NOMO-1 (cell line): Measurements from ENCODE around the gene SERPINB4.

Experiments used
- DNase-seq, 2 experiments: peaks; one replicate each; lab custom pipeline; 2025; ENCODE audit not compliant: unreplicated experiment in 2 of 2; lab: John Stamatoyannopoulos, UW

The SERPINB4 gene

DNA sequence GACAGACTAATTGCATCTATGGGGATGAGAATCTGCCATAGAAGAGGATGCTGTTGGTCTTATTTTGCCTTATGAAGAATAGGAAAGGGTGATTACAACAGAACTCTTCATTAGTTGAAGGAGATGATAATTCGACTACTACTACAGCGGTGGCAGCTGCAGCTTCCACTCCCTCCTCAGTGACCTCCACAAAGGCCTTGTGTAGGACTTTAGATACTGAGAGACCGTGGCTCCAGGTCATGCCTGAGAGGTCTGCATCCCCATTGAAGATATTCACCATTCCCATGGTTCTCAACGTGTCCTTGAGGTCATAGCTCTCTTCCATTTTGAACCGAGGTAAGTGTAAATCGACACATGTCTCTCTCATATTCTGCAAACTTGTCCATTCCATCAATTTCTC lies 6.4 kb downstream of the SERPINB4 start:
- DNase-seq = no peak

DNA sequence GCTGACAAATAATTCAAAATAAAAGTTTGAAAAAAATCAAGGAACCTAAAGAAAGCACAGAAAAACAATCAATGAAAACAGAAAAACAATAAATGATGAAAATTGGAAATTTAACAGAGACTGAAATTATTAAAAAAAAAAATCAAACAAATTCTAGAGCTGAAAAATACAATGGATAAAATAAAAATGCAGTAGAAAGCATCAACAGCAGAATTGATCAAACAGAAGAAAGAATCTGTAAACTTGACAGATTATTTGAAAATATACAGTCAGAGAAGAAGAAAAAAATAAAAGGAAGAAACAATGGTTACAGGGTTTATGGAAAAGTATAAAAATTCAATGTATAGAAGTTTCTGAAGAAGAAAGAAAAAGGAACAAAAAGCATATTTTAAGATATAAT lies 16.2 kb downstream of the SERPINB4 start:
- no peak for DNase-seq

DNA sequence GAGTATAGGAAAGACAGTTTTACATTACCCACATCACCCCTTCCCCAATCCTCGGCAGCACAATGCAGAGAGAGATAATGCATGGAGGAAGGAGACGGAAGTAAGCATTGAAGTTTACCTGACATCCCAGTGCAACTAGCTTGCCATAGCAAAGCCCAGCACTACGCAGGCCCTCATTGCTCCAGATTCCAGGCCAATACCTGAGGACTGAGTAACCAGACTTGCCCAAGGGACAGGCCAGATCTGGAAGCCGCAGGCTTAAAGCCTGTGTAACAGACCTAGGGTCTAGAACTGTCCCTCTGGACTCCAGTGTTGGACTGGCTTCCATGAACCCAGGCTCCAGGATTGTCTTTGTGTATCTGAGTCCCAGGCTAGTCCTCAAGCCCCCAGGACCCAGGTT lies 17.6 kb downstream of the SERPINB4 start:
- no peak for DNase-seq

GRCh38 chr18:63624863-63625262 lies 19.2 kb downstream of the SERPINB4 start:
- no peak for DNase-seq

- DNase-seq = no peak
Observed at GRCh38 chr18:63619661-63620060, 24.4 kb downstream of the SERPINB4 start.

- no peak for DNase-seq
Observed at GRCh38 chr18:63617915-63618234, 26.2 kb downstream of the SERPINB4 start.

DNA sequence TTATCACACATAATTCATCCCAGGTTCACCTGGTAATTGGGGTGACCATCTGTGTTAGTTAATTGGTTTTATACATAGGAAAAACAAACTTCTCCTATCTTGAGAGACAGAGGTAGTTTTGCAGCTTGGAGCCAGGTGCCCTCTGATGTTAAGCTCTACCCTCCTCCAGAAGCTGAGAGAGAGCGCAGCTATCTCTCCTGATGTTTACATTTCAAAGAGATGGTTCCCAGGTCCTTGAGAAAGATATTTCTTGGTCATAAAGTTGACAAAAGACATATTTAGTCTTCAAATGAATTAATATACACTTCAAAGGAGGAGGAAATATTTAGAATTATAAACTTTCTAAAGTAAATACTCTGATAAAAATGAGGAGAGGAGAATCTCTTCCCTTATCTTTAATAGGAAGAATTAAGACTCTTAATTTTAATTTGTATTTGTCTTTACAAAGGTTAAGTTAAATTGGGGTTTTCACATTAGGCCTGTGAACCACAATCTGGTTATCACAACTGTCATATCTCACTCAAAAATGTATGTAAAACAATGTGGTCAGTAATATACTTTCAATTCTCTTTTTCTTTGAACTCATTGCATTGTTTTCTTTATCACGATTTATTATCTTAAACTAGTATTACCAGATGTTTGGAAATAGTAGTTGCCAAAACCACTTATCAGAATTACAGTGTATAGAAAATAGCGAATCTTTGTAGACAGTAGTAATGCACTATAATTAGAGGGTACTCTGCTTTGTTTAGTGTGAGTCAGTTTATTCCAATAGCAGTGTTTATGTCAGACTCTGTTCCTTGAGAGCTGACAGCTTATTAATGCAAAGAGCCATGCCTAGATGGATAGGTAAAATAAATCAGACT lies 26.8 kb downstream of the SERPINB4 start:
- DNase-seq = peak in 1 of 2 experiments; percentile 66

GRCh38 chr18:63613420-63613819 lies 30.6 kb downstream of the SERPINB4 start:
- no peak for DNase-seq

DNA sequence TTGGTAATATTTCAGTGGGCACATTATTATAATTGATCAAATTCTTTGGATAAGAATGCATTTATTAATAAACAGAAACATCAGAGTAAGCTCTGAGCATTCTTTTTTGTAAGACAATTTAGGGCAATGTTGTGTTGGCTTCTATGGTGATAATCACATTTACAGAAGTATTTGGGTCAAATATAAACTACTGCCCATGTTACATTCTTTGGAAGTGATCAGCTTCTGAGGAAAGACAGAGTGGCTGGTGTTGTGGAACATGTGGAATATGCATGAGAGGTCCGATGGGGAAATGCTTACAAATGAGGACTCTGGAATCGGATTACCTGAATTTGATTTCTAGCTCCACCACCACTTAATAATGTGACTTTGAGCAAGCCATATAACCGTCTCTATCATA lies 37.5 kb downstream of the SERPINB4 start:
- DNase-seq = no peak

DNA sequence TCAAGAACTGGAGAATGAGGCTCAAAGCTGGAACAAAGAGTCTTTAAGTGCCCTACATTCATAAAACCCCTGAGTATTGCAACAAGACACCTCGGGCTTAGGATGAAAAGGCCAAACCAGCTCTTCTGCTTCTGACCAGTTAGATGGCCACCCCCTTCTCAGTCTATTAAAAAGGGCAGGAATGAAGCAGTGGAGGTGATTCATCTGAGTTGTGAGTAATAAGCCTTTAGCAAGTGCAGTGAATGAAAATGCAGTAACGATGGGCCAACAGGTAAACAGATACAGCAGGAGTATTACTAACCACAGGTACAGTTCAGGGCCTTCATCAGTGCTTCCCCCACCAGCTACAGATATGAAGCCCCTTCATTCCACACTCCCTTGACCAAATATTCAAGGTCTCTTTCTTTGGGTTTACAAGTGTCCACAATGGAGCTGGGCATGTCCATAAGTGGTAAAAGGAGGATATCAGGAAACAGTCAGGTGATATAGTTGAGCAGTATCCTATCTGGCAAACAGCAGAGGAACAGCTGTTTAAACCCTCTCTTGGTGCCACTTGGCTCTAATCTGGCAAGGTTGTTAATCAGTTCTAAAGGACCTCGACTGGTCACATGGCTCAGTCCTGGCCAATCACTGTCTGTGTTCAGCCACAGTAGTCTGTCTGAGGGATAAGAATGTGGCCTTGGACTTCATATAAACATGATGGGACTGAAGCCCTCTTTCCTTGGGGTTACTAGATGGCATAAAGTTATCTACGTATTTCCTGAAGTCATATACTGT lies 39.1 kb downstream of the SERPINB4 start:
- no peak for DNase-seq

DNA sequence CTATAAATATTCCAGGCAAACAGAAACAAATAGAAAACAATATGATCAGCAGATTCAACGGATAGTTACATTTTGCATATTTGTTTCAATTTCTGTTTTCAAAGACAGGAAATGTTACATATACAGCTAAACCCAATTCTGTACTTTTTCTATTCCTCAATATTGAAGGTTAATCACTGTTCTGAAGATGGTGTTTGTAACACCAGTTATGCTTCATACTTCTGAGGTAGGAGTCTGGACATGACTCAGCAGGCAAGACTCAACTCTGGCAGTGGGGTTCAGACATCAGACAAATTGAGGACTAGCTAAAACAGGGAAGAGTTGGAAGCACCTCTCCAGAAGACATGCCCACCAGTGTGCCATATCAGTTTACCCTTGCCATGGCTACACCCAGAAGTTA lies 40.3 kb downstream of the SERPINB4 start:
- no peak for DNase-seq

DNA sequence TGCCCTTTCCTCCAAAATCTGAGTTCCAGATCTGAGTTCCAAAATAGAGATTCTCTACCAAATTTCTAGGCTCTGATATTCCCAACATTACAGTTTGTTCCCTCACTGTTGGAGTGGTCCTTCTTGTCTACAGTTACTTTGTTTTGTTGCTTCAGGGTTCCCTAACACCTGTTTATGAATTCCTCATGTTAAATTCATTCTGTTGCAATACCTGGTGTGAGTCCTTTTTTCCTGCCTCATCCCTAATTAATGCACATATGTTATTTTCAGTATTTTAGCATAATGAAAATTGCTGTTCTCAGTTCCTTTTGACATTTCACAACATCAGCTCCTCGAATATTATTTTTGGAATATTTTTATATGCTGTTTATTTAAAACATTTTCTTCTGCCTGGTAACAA lies 40.7 kb downstream of the SERPINB4 start:
- no peak for DNase-seq

DNA sequence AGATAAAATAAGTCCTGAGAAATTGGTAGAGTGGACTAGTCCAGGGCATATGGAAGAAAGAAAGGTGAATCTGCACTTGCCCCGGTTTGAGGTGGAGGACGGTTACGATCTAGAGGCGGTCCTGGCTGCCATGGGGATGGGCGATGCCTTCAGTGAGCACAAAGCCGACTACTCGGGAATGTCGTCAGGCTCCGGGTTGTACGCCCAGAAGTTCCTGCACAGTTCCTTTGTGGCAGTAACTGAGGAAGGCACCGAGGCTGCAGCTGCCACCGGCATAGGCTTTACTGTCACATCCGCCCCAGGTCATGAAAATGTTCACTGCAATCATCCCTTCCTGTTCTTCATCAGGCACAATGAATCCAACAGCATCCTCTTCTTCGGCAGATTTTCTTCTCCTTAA lies 47.1 kb downstream of the SERPINB4 start:
- no peak for DNase-seq

- DNase-seq = no peak
Observed at GRCh38 chr18:63592471-63592870, 51.6 kb downstream of the SERPINB4 start.

DNA sequence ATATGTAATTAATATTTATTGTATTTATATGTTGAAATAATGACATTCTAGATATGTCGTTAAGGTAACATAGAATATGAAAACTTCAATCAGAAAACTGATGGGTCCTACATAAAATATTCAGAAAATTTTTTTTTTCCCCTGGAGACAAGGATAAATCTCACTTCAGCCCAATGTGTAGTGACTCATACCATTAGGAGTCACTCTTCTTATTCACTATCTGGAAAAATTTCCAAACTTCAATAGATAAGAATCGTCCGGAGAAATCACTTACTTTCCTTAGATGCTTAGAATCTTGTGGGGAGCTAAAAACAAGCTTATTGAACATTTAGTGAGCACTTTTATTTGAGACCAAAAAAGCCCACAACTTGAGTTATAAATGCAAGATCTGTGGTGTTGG lies 52.3 kb downstream of the SERPINB4 start:
- DNase-seq = no peak

DNA sequence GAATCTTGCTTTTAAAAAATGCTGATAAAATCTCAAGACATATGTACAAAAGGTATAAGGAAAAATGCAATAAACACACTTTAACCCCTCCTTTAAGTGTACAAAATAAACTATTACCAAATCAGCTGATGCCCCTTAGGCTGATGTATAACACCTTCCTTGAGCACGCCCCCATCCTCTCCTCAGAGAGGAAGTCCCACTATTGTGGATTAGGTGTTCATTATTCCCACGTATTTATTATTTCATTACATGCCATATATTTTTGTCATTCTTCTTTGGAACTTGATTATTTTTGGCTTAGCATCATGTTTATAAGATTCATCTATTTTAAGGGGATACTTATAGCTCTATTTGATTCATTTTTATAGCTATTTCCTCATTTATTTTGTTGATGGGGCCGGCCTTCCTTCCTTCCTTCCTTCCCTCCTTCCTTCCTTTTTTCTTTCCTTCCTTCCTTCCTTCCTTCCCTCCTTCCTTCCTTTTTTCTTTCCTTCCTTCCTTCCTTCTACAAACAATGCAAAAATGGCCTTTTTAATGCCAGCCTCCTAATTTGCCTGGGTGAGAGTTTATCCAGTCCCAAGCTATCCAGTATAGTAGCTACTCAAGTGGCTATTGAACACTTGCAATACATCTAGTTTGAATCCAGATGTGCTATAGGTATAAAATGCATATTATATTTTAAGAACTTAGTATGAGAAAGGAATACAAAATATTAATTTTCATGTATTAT lies 52.9 kb downstream of the SERPINB4 start:
- DNase-seq = no peak

- peak; percentile 93 to 94 for DNase-seq
Observed at GRCh38 chr18:63590373-63590772, 53.7 kb downstream of the SERPINB4 start.

- no peak for DNase-seq
Observed at GRCh38 chr18:63588909-63589308, 55.1 kb downstream of the SERPINB4 start.
